ENCODE results near the gene ZNF292. TPM values are rescaled to one million over a fixed set of nuclear protein-coding genes. Genes with fewer than 3 reads are reported as not detected.

The ZNF292 gene
- total and polyA plus RNA-seq, 8 donors = 4.2 to 28.5 (median 16.3) TPM

DNA sequence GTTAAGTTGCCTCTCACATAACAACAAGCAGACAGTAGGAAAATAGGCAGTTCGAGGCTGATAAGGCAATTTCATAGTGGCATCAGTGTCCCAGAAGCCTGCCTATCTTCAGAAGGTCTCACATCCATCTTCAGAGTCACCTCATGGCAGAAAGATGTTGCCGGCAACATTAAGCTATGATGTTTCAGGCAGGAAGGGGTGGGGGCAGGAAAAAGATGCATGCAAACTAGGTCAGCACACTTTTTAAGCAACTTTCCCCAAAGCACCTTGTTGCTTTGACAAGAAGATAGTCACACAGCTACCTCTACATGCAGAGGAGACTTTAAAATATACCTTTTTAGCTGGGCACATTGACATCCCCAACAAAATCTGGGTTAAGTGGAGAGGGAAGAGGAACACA is 123.8 kb downstream of the ZNF292 start:
- Histone ChIP-seq H3K4me1 (no peaks in the 10 kb centered on the region), H3K27me3 (no peaks in the 10 kb centered on the region), H3K4me3 (no peak overlapping the region), H3K27ac (no peak overlapping the region), H3K36me3 (no peaks in the 10 kb centered on the region), H3K9me3 (no peaks in the 10 kb centered on the region)
- 40 to 46% methylated on average over 2 of the region's 2 CpGs for WGBS, 2 donors
- ATAC-seq (no peak), FAIRE-seq (no peak), DNase-seq (no peak)
- TF ChIP-seq CTCF (IDR thresholded peaks at IDR 0.05) = no peak
- intact Hi-C loops (cut with DNase I) = no loop called here

- no peaks in the 10 kb centered on the region for H3K9me3 ChIP-seq
- ATAC-seq (no peak), DNase-seq (no peak), FAIRE-seq (no peak)
- H3K27ac ChIP-seq = no peak overlapping the region
- no peak for TF ChIP-seq CTCF (IDR thresholded peaks at IDR 0.05)
- H3K27me3 ChIP-seq = no peaks in the 10 kb centered on the region
- intact Hi-C loops (cut with DNase I) = no loop called here
- no peaks in the 10 kb centered on the region for H3K4me1 ChIP-seq
- H3K4me3 ChIP-seq = no peak overlapping the region
- 54 to 67% methylated on average over 1 of the region's 1 CpG for WGBS, 2 donors
- no peaks in the 10 kb centered on the region for H3K36me3 ChIP-seq
Measured at GRCh38 chr6:87281426-87281825, 126.1 kb downstream of the ZNF292 start.

- no peak for ATAC-seq
- no peak for DNase-seq
- no peaks in the 10 kb centered on the region for H3K36me3 ChIP-seq
- 90 to 91% methylated on average over 1 of the region's 1 CpG for WGBS, 2 donors
- intact Hi-C loops (cut with DNase I) = no loop called here
- no peak overlapping the region for H3K4me3 ChIP-seq
- no peak for TF ChIP-seq CTCF (IDR thresholded peaks at IDR 0.05)
- H3K27me3 ChIP-seq = no peaks in the 10 kb centered on the region
- FAIRE-seq = no peak
- H3K27ac ChIP-seq = no peak overlapping the region
- H3K9me3 ChIP-seq = no peaks in the 10 kb centered on the region
- H3K4me1 ChIP-seq = no peaks in the 10 kb centered on the region
Measured at GRCh38 chr6:87282743-87283142, 127.4 kb downstream of the ZNF292 start.

DNA sequence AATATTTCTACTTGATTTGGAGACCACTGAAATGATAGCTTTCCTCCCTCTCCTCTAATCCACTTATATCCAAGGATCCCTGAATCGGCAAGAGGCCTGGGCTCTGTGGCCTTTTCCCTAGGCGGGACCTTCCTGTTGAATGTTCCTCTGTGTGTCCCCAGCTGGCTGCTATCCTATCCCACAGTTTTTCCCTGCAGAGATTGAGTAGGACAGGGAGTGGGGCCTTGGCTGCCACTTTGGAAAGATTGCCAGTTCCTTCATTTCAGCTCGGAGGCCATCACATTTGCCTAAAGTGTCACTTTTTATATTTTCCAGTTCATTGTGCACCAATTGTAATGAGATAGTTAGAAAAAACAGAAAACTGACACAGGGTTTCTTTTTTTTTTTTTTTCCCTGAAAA is 128.1 kb downstream of the ZNF292 start:
- WGBS, 2 donors = 79 to 92% methylated on average over 3 of the region's 3 CpGs
- no peak overlapping the region for H3K27ac ChIP-seq
- H3K4me1 ChIP-seq = no peaks in the 10 kb centered on the region
- ATAC-seq (no peak), FAIRE-seq (no peak), DNase-seq (no peak)
- no peaks in the 10 kb centered on the region for H3K27me3 ChIP-seq
- intact Hi-C loops (cut with DNase I) = no loop called here
- H3K9me3 ChIP-seq = no peaks in the 10 kb centered on the region
- no peaks in the 10 kb centered on the region for H3K36me3 ChIP-seq
- H3K4me3 ChIP-seq = no peak overlapping the region
- no peak for TF ChIP-seq CTCF (IDR thresholded peaks at IDR 0.05)

DNA sequence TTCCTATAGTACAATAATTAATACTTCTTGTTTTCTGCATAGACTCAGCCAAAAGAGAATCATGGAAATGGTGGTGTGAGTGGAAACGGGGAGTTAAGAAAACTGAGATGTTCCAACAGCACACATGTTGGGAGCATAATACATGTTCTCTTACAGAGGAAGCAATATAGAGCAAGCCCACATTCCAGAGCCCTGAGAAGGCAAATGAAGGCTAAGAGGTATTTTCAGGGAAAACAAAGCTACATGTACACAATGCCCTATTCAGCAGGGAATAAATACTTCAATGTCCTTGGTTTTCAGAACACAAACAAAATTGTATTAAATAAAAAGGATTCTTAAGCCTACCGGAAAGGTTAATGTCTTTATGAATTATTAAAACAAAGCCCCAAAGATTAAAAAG is 131.9 kb downstream of the ZNF292 start:
- H3K4me3 ChIP-seq = no peak overlapping the region
- DNase-seq (no peak), FAIRE-seq (no peak), ATAC-seq (no peak)
- intact Hi-C loops (cut with DNase I) = no loop called here
- 67 to 75% methylated on average over 2 of the region's 2 CpGs for WGBS, 2 donors
- no peaks in the 10 kb centered on the region for H3K36me3 ChIP-seq
- H3K4me1 ChIP-seq = peaks cover 0 to 4% (median 0%) of the 10 kb centered on the region in 3 donors
- no peak overlapping the region for H3K27ac ChIP-seq
- no peak for TF ChIP-seq CTCF (IDR thresholded peaks at IDR 0.05)
- no peaks in the 10 kb centered on the region for H3K27me3 ChIP-seq
- H3K9me3 ChIP-seq = no peaks in the 10 kb centered on the region
